ENCODE data around the gene HP1BP3.

GRCh38 chr1:20725189-20726117 is 61.7 kb downstream of the HP1BP3 start:
- TF ChIP-seq CTCF (IDR thresholded peaks at IDR 0.05 in 4 of 5, conservative IDR thresholded peaks at IDR 0.05 in 1 of 5): no peak
- TF ChIP-seq POLR2A (IDR thresholded peaks at IDR 0.05): no peak

Measured in gastrocnemius medialis (tissue), 4 donors.